ENCODE results near the gene CKS2.
"Not testable (repeated sequence)": the region's sequence is repeated elsewhere in the genome, so short reads cannot be mapped to it uniquely, and the experiment has no call there.

CKS2 gene

GRCh38 chr9:89340332-89340731, 29.3 kb downstream of the CKS2 start:
- H3K27me3 ChIP-seq (ENCODE audit: insufficient read depth, low read length, poor library complexity) = no peaks in the 10 kb centered on the region
- H3K9me3 ChIP-seq (ENCODE audit: insufficient read depth, low read length, severe bottlenecking) = no peaks in the 10 kb centered on the region
- peaks cover 90% of the 10 kb centered on the region for H3K36me3 ChIP-seq (ENCODE audit: insufficient read depth, low read length)
- no peak overlapping the region for H3K4me2 ChIP-seq (ENCODE audit: insufficient read depth, low read length)
- H3K4me3 ChIP-seq (ENCODE audit: low read depth in 1 of 2, low read length in 2 of 2) = no peak overlapping the region
- no peak overlapping the region for H2AFZ ChIP-seq (ENCODE audit: low read depth, low read length)
- peaks cover 2% of the 10 kb centered on the region; the same call in 1 of the 2 replicates for H4K20me1 ChIP-seq (ENCODE audit: insufficient read depth, low read length)
- H3K27ac ChIP-seq (ENCODE audit: low read length) = no peak overlapping the region
- ATAC-seq (ENCODE audit: insufficient read depth, low read depth) = no peak
- peaks cover 5% of the 10 kb centered on the region; the same call in 1 of the 2 replicates for H3K79me2 ChIP-seq (ENCODE audit: insufficient read depth, low read length)
- H3K9ac ChIP-seq (ENCODE audit: low read depth, low read length) = no peak overlapping the region
- no peak for TF ChIP-seq EZH2 (IDR thresholded peaks at IDR 0.05; ENCODE audit: borderline replicate concordance, low read depth, low read length, severe bottlenecking)
- TF ChIP-seq CTCF (IDR thresholded peaks at IDR 0.05; ENCODE audit: borderline replicate concordance, extremely low read depth, low read length, poor library complexity, severe bottlenecking) = no peak
- DNase-seq = no peak
- no peaks in the 10 kb centered on the region for H3K4me1 ChIP-seq (ENCODE audit: insufficient read depth, low read length)

DNA sequence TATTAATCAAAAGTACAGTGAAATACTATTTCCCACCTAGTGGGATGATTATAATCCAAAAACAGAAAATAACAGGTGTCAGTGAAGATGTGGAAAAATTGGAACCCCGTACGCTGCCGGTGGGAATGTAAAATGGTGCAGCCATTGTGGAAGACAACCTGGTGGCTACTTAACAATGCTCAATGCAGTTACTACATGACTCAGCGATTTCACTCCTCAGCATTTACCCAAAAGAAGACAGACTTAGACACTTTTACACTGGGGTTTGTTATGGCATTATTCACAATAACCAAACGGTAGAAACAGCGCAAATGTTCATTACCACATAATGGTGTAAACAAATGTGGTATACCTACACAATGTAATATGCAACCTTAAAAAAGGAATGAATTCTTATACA, 31.2 kb downstream of the CKS2 start:
- Histone ChIP-seq H3K4me3 (ENCODE audit: low read depth in 1 of 2, low read length in 2 of 2) (no peak overlapping the region), H3K9me3 (ENCODE audit: insufficient read depth, low read length, severe bottlenecking) (no peaks in the 10 kb centered on the region), H3K27me3 (ENCODE audit: insufficient read depth, low read length, poor library complexity) (no peaks in the 10 kb centered on the region), H3K36me3 (ENCODE audit: insufficient read depth, low read length) (peaks cover 93% of the 10 kb centered on the region), H3K4me2 (ENCODE audit: insufficient read depth, low read length) (no peak overlapping the region), H2AFZ (ENCODE audit: low read depth, low read length) (no peak overlapping the region), H3K4me1 (ENCODE audit: insufficient read depth, low read length) (no peaks in the 10 kb centered on the region), H3K9ac (ENCODE audit: low read depth, low read length) (no peak overlapping the region), H3K79me2 (ENCODE audit: insufficient read depth, low read length) (peaks cover 6% of the 10 kb centered on the region; the same call in 1 of the 2 replicates), H3K27ac (ENCODE audit: low read length) (no peak overlapping the region), H4K20me1 (ENCODE audit: insufficient read depth, low read length) (peaks cover 5% of the 10 kb centered on the region; the same call in 1 of the 2 replicates)
- DNase-seq (no peak), ATAC-seq (ENCODE audit: insufficient read depth, low read depth) (no peak)
- no peak for TF ChIP-seq CTCF (IDR thresholded peaks at IDR 0.05; ENCODE audit: borderline replicate concordance, extremely low read depth, low read length, poor library complexity, severe bottlenecking)

- H3K79me2 ChIP-seq (ENCODE audit: insufficient read depth, low read length) = peaks cover 6% of the 10 kb centered on the region; the same call in 1 of the 2 replicates
- H3K4me2 ChIP-seq (ENCODE audit: insufficient read depth, low read length) = no peak overlapping the region
- H3K27ac ChIP-seq (ENCODE audit: low read length) = no peak overlapping the region
- H4K20me1 ChIP-seq (ENCODE audit: insufficient read depth, low read length) = peaks cover 5% of the 10 kb centered on the region; the same call in 1 of the 2 replicates
- H3K9me3 ChIP-seq (ENCODE audit: insufficient read depth, low read length, severe bottlenecking) = no peaks in the 10 kb centered on the region
- H3K4me3 ChIP-seq (ENCODE audit: low read depth in 1 of 2, low read length in 2 of 2) = no peak overlapping the region
- H3K36me3 ChIP-seq (ENCODE audit: insufficient read depth, low read length) = peaks cover 92% of the 10 kb centered on the region
- no peak for DNase-seq
- no peak overlapping the region for H3K9ac ChIP-seq (ENCODE audit: low read depth, low read length)
- no peaks in the 10 kb centered on the region for H3K27me3 ChIP-seq (ENCODE audit: insufficient read depth, low read length, poor library complexity)
- no peak overlapping the region for H2AFZ ChIP-seq (ENCODE audit: low read depth, low read length)
- no peaks in the 10 kb centered on the region for H3K4me1 ChIP-seq (ENCODE audit: insufficient read depth, low read length)
- no peak for ATAC-seq (ENCODE audit: insufficient read depth, low read depth)
- TF ChIP-seq EZH2 (IDR thresholded peaks at IDR 0.05; ENCODE audit: borderline replicate concordance, low read depth, low read length, severe bottlenecking) (no peak), CTCF (IDR thresholded peaks at IDR 0.05; ENCODE audit: borderline replicate concordance, extremely low read depth, low read length, poor library complexity, severe bottlenecking) (no peak)
These were observed 32.0 kb downstream of the CKS2 start for GRCh38 chr9:89342948-89343347.

GRCh38 chr9:89343812-89344211, 32.8 kb downstream of the CKS2 start:
- ATAC-seq (ENCODE audit: insufficient read depth, low read depth); H3K9ac ChIP-seq (ENCODE audit: low read depth, low read length); H3K4me1 ChIP-seq (ENCODE audit: insufficient read depth, low read length); H3K4me2 ChIP-seq (ENCODE audit: insufficient read depth, low read length); DNase-seq; H4K20me1 ChIP-seq (ENCODE audit: insufficient read depth, low read length); H2AFZ ChIP-seq (ENCODE audit: low read depth, low read length); H3K79me2 ChIP-seq (ENCODE audit: insufficient read depth, low read length); H3K9me3 ChIP-seq (ENCODE audit: insufficient read depth, low read length, severe bottlenecking); H3K27me3 ChIP-seq (ENCODE audit: insufficient read depth, low read length, poor library complexity); H3K27ac ChIP-seq (ENCODE audit: low read length); H3K4me3 ChIP-seq (ENCODE audit: low read depth in 1 of 2, low read length in 2 of 2): not testable (repeated sequence)
- peaks cover 92% of the 10 kb centered on the region for H3K36me3 ChIP-seq (ENCODE audit: insufficient read depth, low read length)
